Esophagus muscularis mucosa (tissue), 4 donors: Measurements from ENCODE around the gene PCSK4.

ENCODE experiments used
- CTCF ChIP-seq, 3 experiments: fragments of 200-600 bp in 2 of 3; fragments of 450-650 bp in 1 of 3; sonication (generic) in 2 of 3; IDR thresholded peaks; one replicate each; pipeline ENCODE4 v1.5.1; 2017 to 2019; ENCODE audit warnings: antibody characterized with exemption in 3 of 3, mild to moderate bottlenecking in 2 of 3, moderate library complexity in 1 of 3
- EP300 ChIP-seq: sonication (generic); formaldehyde crosslinking; IDR thresholded peaks from one replicate; pipeline ENCODE4 v1.6.1; 2017; ENCODE audit warnings: antibody characterized with exemption
- POLR2A ChIP-seq: fragments of 450-650 bp; IDR thresholded peaks from one replicate; pipeline ENCODE4 v1.6.1; 2017; ENCODE audit warnings: antibody characterized with exemption, moderate library complexity, mild to moderate bottlenecking, low read depth
- POLR2AphosphoS5 ChIP-seq, 2 donors: sonication (generic); formaldehyde crosslinking; IDR thresholded peaks; one replicate each; pipeline ENCODE4 v1.6.1; 2017; ENCODE audit warnings: antibody characterized with exemption in 2 of 2

- no peak for TF ChIP-seq CTCF (IDR thresholded peaks at IDR 0.05)
- TF ChIP-seq POLR2A, result no peak
- no peak for TF ChIP-seq POLR2AphosphoS5 (IDR thresholded peaks at IDR 0.05)
- no peak for TF ChIP-seq EP300
These were observed 43.3 kb downstream of the PCSK4 start for GRCh38 chr19:1446713-1447481.
